ENCODE results near the gene CALML5. TPM values are rescaled to one million over a fixed set of nuclear protein-coding genes. Genes with fewer than 3 reads are reported as not detected.

CALML5 gene, protein sequence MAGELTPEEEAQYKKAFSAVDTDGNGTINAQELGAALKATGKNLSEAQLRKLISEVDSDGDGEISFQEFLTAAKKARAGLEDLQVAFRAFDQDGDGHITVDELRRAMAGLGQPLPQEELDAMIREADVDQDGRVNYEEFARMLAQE
- polyA plus RNA-seq (ENCODE audit: insufficient read length in 12 of 12) = 1 to 10 TPM in 2 of 12 donors, under 1 TPM in 1, not detected in 9; 0.94 to 4.9 (median 4.6) TPM
- long read RNA-seq, donor 1 = 0 reads
- long read RNA-seq, donor 2 = 0 reads
- long read RNA-seq, donor 3 = 0 reads
- long read RNA-seq, donor 4 = 0 reads
- long read RNA-seq, donor 5 = 0 reads
- long read RNA-seq, donor 6 = 0 reads
- long read RNA-seq, donor 7, partial matches to known transcripts = 0 of 2 reads
- long read RNA-seq, donor 7, other reads (novel, unspliced or antisense) = 0 of 2 reads
- long read RNA-seq, donor 8 = 0 reads
- long read RNA-seq, donor 9, transcript CALML5-201 (1 exons, 859 nt) = major isoform, 13 of 13 reads
- long read RNA-seq, donor 9, partial matches to known transcripts = 0 of 13 reads
- long read RNA-seq, donor 9, other reads (novel, unspliced or antisense) = 0 of 13 reads
- long read RNA-seq, donor 10 = 0 reads
- long read RNA-seq, donor 11 = 0 reads

DNA sequence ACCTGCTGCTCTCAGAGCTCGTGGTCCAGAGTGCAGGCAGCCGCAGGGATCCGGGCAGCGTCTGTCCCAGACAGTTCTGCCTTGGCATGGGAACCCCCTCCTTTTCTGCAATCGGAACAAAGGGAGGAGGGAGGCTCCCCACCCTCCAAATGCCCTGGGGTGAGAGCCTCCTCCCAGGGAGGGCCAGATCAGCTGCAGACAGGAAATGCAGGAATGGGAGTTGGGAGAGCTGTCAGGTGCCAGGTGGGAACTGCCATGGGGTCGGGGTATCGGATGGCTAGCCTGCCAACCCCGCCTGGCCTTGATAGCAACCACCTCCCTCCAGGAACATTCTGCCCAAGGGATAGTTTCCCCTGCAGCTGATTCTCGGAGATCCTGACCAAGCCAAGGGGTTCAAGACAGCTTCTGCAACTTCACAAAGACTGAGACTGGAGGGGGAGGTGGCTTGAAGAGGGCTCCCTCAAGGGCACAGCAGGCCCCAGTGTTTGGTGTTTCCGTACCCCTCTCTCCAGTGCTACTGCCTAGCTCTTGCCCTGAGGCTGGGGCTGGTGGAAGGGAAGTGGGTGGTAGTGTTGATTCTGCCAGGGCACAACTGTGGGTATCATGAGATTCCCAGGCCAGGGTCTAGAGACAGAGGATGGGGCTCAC, at the start of gene CALML5:
CALML5 (minus strand) TSS at position 78 of the 648 bp plus-strand sequence. CDS start 132 bp downstream, outside the sequence.
- no peak for DNase-seq

DNA sequence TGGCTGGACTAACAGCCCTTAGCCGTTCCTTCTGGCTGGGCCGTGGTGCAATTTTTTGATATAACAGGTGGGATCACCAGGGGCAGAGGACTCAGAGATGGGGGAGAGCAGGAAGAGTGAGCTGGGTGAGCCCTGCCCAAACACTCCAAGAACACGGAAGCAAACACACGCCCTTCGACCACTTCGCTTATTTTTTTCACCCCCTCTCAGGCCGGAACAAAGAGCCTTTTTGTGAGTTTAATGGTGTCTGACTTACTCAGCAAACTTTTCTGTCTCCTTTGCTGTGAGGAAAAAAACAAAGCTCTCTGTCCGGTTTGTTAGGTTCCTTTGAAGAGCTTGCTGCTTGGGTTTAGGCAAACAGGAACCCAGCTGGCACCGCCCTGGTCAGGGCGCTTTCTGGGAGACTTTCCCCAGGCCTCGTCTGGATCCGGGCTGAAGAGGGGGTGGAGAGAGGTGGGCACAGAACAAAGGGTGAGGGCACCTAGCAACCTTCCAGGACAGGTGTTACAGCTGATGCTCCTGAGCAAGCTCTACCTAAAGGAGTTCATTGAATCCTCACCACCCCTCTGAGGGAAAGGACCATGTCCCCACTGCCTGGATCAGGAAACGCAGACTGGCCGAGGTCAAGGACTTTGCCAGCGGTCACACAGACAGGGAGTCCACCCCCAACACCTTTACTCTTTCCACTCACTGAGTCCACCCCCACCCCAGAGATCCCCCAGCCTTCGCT, 48.7 kb upstream of the CALML5 start:
- no peak for DNase-seq

DNA sequence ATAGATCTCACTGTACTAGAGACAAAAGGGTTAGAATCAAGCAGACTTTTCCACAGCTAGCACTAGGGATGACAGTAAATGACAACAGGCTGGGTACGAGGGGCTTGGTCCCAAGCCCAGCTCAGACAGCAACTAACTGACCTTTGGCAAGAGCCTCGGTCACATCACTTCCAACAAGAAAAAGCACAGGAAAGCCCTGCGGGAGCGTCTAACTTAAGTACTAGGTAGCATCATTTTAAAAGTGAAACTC, 48.2 kb upstream of the CALML5 start:
- DNase-seq = no peak

DNA sequence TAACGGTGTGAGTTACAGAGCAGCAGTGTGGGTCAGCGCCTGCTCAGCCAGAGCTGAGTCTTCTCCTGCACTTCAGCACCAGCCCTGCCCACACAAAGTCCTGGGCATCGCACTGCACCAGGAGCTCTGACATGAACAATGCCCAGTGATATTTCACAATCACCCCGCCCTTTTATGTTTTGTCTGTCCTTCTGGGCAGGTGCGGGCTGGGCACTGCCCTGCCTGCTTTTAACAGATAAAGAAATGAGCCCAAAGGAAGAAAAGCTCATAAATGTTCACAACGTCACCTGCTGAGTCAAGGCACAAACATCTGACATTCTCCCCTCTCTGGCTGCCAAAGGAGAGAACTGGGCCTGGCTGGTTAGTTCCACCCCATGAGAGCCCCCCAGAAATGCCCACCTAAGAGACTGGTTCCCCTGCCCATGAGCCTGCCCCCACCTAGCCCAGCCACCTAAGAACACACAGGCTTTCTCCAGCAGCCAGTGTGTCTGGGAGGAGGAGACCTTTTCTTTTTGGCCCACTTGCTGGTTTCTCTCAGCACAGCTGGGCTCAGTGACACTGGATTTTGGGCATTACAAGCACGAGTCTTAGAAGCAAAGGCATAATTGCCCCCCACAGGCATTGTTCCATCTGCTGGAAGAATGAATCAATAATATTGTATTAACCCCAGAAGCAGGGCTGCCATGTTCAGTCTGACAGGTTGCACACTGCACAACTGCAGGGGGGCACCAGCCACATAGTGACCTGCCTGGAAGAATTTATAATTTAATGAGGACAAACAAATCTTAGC, 47.7 kb upstream of the CALML5 start:
- no peak for DNase-seq

DNA sequence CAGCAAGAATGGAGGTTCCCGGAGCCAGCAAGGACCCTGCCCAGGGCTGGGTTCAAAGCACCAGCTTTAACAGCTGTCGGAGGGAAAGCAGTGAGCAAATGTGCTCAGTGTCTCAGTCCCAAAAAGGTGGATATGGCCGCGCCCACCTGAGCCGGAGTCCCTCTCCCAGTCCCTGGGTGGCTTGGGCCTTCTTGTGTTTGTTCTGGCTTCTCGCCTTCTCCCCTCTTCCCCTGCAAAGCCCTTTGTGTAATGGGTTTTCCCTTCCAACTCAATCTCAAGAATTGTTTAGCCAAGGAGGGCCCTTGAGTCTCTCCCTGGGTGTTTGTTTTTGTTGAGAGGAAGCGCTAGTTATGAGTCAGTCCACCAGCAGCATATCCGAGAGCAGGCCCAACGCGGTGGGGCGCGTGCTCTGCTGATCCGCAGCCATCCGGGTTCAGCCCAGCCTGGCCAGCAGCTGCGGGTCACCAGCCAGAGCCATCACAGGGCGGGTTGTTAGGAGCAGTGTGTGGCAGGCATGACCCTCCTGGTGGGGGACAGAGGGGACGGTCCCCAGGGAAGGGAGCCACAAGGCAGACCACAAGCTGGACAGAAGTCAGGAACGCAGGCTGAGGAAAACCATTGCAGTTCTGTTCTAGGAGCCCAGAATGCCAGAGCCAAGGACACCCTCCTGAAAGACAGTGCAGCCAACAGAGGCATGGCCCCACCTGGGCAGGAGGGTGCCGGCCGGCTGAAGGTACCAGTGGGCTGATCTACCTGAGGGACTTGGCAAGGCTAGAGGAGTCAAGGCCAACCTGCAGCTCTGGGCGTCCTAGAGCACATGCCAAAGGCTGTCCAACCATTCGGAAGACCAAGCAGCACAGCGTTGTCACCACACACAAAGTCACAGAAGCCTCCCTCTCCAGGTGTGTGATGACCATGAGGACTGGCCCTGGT, 46.7 kb upstream of the CALML5 start:
- DNase-seq = no peak

DNA sequence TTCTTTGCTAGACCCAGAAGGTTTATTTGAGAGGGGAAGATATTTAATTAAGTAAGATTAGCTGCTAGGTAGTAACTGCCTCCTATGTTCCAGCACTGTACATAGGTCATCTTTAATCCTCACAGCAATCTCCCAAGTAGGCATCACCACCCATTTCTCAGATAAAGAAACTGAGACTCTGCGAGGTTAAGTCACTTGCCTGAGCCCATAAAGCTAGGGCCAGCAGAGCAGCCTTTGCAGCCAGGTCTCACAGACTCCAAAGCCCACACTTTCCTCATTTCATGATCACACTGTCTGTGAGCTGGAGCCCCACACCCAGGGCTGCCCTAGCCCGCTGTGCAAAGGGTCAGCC, 46.0 kb upstream of the CALML5 start:
- no peak for DNase-seq

DNA sequence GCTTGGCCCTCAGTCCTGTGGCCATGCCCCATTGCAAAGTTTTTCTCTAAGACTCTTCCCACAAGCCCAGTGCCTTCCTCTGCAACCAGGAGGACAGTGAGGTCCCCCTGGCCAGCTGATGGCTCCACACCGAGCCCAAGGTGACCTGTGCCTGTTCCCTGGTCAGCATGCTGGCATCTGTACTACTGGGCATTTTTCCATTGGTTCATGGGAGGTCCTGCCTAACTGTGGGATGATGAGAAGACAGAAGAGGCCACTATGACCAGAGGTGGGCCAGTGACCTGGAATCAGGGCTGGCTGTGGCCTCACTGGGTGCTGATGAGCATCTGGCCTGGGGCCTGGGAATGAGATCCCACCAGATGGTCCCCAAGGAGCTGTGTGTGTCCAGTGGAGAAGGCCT, 45.6 kb upstream of the CALML5 start:
- no peak for DNase-seq

DNA sequence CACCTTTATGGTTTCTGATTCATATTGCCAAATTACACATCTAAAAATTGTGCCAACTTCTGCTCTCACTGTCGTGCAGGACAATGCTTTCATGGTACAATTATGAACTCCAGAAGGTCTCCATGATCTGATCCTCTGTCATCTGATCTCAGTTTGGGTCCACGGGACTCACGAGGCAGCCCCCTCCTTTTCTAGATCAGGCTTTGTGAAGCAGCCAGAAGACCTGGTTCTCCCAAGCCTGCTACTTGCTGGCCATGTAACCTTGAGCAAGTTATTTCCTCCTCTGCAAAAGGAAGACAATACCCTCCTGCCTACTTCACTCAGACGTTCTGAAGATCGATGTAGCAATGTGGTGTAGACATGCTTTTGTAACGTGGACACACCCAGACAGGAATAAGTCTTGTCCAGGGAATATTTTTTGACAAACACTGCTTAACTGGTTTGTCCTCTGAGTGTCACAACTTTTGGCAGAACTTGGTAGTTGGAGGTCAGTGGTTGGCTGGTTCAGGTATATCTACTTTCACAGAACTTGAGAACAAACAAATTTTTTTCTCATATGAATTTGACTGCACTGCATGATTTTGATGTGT, 44.9 kb upstream of the CALML5 start:
- DNase-seq = no peak

DNA sequence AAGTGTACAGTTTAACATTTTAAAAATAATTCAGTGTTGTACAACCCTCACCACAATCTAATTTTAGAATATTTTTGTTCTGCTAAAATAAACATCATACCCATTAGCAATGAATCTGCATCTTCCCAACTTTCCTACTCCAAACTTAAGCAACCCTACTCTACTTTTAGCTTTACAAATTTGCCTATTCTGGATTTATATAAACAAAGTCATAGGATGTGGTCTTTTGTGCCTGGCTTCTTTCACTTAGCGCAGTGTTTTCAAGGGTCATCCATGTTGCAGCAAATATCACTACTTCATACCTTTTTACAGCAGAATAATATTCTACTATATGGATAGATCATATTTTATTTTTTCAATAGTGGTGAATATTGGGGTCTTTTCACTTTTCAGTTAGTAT, 44.3 kb upstream of the CALML5 start:
- DNase-seq = no peak

DNA sequence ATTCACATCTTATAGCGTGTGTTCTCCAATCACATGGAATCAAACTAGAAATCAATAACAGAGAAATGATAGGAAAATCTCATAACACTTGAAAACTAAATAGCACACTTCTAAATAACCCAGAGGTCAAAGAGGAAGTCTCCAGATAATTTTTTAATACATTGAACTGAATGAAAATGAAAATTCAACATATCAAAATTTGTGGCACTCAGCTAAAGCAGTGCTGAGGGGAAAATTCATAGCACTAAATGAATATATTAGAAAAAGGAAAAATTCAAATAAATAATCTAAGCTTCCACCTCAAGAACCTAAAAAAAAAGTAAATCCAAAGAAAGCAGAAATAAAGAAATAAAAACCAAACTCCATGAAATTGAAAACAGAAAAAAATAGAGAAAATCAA, 42.7 kb upstream of the CALML5 start:
- no peak for DNase-seq

DNA sequence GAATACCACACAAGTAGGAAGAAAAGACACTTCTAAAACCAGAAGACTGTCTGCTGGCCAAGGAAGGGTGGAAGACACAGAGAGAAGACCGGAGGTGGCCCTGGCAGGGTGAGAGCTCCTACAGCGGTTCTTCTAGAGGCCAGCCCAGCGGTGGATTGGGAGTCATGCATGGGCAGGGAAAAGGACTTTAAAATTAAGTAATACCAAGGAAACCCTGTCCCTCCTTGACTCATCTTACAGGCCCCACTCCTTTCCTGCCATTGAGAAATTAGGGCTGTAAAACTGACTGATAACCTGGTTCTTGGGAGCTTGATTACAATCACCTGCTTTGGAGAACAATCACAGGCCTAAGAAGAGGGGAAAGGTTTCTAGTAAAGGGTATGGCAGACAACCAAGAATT, 41.5 kb upstream of the CALML5 start:
- no peak for DNase-seq

DNA sequence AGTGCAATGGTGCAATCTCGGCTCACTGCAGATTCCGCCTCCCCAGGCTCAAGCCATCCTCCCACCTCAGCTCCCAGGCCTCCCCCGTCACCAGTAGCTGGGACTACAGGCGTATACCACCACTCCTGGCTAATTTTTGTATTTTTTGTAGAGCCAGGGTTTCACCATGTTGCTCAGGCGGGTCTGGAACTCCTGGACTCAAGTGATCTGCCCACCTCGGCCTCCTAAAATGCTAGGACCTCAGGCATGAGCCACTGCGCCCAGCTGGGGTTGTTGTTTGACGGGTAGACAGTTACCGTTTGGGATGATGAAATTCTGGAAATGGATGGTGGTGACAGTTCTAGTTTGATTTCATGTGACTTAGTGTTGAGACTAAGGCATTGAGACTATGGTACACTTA, 40.7 kb upstream of the CALML5 start:
- DNase-seq = no peak

DNA sequence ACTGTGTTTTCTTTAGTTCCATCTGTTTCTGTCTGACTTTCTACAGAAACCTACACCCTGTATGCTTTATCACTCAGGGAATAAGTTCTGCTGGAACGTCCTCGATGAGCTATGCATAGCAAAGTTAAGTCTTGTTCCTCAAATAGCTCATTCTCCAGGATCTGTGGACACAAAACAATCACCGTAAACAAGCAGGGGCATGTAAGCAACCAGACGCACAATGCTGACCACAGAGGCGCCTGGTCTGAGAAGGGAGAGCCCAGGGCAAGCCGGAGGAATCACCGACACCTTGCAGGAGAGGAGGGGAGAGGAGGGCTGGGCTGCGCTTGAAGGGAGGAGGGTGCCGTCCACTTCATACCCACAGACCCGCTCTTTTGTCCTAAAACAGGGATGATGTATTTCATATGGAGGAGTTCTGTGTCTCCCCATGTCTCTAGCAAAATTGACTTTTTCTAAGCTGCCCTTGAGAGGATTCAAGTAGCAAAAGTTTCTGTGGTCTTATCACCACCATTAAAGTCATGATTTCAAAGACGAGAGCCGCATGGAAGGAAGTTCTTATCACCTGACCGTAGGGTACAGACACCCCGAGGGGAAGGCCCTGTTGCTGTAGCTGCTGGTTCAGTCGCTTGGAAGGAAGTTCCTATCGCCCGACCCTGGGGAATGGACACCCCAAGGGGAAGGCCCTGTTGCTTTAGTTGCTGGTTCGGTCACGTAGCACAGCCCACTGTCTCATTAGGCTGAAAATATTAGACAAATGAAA, 39.7 kb upstream of the CALML5 start:
- no peak for DNase-seq

DNA sequence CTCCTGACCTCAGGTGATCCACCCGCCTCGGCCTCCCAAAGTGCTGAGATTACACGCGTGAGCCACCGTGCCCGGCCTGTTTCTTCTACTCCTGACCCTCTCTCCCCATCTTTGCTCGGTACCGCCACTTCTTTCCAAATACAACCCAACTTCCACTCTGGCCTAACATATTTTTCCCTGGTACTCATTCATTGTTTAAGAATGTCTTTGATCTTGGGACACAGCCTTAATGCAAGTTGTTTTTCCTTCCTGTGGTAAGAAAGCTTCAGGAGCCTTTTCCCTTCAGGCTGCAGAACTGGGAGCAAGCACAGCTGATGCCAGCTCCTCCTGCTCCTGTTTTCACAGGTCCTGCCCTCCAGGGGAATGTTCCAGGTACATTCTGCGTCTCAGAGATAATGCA, 39.1 kb upstream of the CALML5 start:
- DNase-seq = no peak

DNA sequence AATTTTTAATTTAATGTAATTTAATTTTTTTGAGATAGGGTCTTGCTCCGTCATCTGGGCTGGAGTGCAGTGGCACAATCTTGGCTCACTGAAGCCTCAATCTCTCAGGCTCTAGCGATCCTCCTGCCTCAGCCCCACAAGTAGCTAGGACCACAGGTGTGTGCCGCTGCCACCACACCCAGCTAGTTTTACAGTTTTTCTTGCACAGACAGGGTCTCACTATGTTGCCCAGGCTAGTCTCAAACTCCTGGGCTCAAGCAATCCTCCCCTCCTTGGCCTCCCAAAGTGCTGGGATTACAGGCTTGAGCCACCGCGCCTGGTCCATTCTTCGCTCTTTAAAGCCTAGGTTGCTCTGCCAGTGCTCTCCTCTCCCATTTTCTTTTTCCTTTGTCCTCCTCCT, 38.3 kb upstream of the CALML5 start:
- no peak for DNase-seq

DNA sequence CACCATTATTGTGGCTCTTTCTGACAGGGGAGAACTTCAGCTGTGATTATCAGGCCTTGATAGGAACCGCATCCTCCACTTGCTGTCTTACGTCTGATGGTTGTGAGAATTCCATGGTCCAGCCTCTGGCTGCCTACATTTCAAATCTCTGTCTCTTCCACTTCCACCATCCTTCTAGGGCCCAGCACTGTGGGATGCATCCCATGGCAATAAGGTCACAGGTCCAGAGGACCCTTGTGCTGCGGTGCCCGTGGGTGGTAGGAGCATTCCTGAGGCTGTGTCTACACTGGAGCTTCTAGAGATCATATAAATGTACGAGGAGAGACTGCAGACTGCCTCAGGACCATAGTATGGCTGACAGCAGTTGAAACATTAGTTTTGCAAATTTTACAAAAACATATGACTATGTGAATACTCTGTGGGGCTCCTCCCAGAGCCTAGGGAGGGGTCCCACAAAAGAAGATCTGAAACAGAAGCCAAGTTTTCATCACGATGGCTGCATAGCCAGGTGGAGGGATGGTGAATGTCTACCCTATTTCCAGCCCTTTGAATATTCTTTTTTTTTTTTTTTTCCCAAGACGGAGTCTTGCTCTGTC, 37.2 kb upstream of the CALML5 start:
- no peak for DNase-seq

DNA sequence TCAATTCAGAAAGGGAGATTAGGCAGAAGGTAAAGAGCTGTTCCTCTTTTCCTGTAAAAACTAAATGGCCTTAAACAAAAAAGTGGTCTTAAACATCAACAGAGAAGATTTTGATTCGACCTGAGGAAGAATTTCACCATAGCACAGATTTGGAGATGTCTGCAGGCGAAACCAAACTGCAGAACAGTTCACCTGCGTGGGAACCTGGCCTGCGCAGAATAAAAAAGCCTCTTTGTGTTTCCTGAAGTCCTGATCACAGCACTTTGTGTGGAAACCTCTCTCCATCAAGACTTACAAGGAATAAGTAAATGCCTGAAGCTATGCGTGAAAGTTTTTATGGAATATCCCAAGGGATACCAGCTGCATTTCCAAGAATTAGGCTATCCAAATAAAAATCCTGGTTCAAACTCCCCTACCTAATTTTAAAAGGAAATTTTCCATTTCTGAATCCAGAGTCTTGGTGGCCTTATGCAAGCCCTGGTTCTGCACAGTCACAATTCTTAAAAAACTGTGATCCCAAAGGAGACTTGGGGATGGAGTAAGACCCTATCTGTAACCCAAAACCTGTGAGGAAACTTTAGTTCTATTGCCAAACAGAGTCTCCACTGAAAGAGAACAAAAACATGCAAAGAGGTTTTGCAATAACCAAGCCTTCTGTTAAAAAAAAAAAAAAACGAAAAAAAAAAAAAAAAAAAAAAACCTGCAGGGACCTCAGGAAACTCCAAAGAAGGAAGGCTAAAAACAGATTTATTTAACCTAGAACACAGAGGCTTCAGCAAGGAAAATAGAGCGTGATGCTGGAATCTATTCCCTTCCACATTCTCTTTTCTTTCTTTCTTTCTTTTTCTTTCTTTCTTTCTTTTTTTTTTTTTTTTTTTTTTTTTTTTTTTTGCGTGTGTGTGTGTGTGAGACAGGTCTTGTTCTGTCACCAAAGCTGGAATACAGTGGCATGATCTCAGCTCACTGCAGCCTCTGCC, 35.8 kb upstream of the CALML5 start:
- DNase-seq = no peak
